HCT116 (cell line): ENCODE measurements around the gene LRRC8B. TPM values are rescaled to one million over a fixed set of nuclear protein-coding genes. Genes with fewer than 3 reads are reported as not detected.

ENCODE experiments used
- ATAC-seq: fragments of 200-7000 bp; cut with Tn5 transposase; 2 replicates; pipeline ENCODE4 v1.9.1; 2020; ENCODE audit warnings: mild to moderate bottlenecking, moderate library complexity
- BruUV-seq: library from RNA; stranded (reverse); fragments of 400-500 nt; replicated peaks from 2 replicates; lab custom pipeline; 2021; lab: Mats Ljungman, UMichigan
- CTCF ChIA-PET: fragments of 300-600 bp; sonication (Branson Sonifier 250); formaldehyde crosslinking; loops from one replicate; lab custom pipeline; 2021; ENCODE audit warnings: antibody characterized with exemption; lab: Charles Lee
- POLR2A ChIA-PET: fragments of 300-600, 350-600 bp; sonication (Branson Sonifier 250); formaldehyde crosslinking; loops from one replicate; lab custom pipeline; 2021; ENCODE audit warnings: antibody characterized with exemption; lab: Charles Lee
- RAD21 ChIA-PET, 2 experiments: fragments of 300-600 bp; sonication (Branson Sonifier 250); formaldehyde crosslinking; loops; one replicate each; lab custom pipeline; 2023; ENCODE audit warnings: low total read pairs in 2 of 2; ENCODE audit not compliant: uncharacterized antibody in 2 of 2, unreplicated experiment in 2 of 2, low non-redundant PET in 1 of 2; lab: Charles Lee
- DNase-seq: peaks from one replicate; pipeline ENCODE4 v3.0.0-alpha.2; 2010; ENCODE audit warnings: low read depth, low spot score
- H2AFZ ChIP-seq: fragments of 200-600 bp; shearing (Covaris generic), sonication (generic); 2 replicates; pipeline ENCODE4 v1.6.1; 2017; ENCODE audit warnings: low read depth, mixed run types, mixed read lengths, antibody characterized with exemption, low read length; ENCODE audit not compliant: poor library complexity, severe bottlenecking
- H3K27ac ChIP-seq: 2 replicates; pipeline ENCODE4 v1.5.1; 2012; ENCODE audit warnings: low read depth, low read length
- H3K27me3 ChIP-seq: fragments of 200-600 bp; sonication (generic); 2 replicates; pipeline ENCODE4 v1.6.1; 2016; ENCODE audit warnings: mixed run types, low read length, mixed read lengths; ENCODE audit not compliant: insufficient read depth
- H3K36me3 ChIP-seq, 2 experiments: fragments of 200-500 bp in 1 of 2; fragments of 200-600 bp in 1 of 2; sonication (Bioruptor generic) in 1 of 2; sonication (generic) in 1 of 2; 2 replicates each; pipeline versions ENCODE4 v1.5.1 to v1.6.1; 2014 to 2016; ENCODE audit warnings: low read length in 2 of 2, inconsistent platforms in 1 of 2, mixed read lengths in 1 of 2, mixed run types in 1 of 2; ENCODE audit not compliant: insufficient read depth in 2 of 2, control insufficient read depth in 1 of 2
- H3K4me1 ChIP-seq, 2 experiments: fragments of 200-600 bp in 1 of 2; sonication (generic) in 1 of 2; 2 replicates each; pipeline versions ENCODE4 v1.5.1 to v1.6.1; 2012 to 2017; ENCODE audit warnings: low read length in 2 of 2, inconsistent platforms in 1 of 2, mild to moderate bottlenecking in 1 of 2, mixed read lengths in 1 of 2, mixed run types in 1 of 2, moderate library complexity in 1 of 2; ENCODE audit not compliant: insufficient read depth in 2 of 2, control insufficient read depth in 1 of 2
- H3K4me2 ChIP-seq: fragments of 200-600 bp; sonication (generic); 2 replicates; pipeline ENCODE4 v1.6.1; 2017; ENCODE audit warnings: mixed run types, low read length, mixed read lengths
- H3K4me3 ChIP-seq, 2 experiments: fragments of 200-600 bp in 1 of 2; sonication (generic) in 1 of 2; replicated peaks in 1 of 2; 2 replicates each; pipeline ENCODE4 v1.5.1; 2011 to 2016; ENCODE audit warnings: low read length in 2 of 2, control low read depth in 1 of 2, low read depth in 1 of 2, mild to moderate bottlenecking in 1 of 2, mixed read lengths in 1 of 2, mixed run types in 1 of 2
- H3K79me2 ChIP-seq: fragments of 200-600 bp; sonication (generic); 2 replicates; pipeline ENCODE4 v1.6.1; 2017; ENCODE audit warnings: mild to moderate bottlenecking, mixed run types, low read length, moderate library complexity, mixed read lengths; ENCODE audit not compliant: insufficient read depth
- H3K9ac ChIP-seq: fragments of 200-600 bp; sonication (generic); 2 replicates; pipeline ENCODE4 v1.6.1; 2016; ENCODE audit warnings: low read length, mixed read lengths
- H3K9me2 ChIP-seq: fragments of 200-600 bp; sonication (generic), shearing (Covaris generic); 2 replicates; pipeline ENCODE4 v1.6.1; 2017; ENCODE audit warnings: mixed run types, mild to moderate bottlenecking, moderate library complexity; ENCODE audit not compliant: insufficient read depth
- H3K9me3 ChIP-seq, 2 experiments: fragments of 200-500 bp in 1 of 2; fragments of 200-600 bp in 1 of 2; sonication (Bioruptor generic) in 1 of 2; sonication (generic) in 1 of 2; 2 replicates each; pipeline ENCODE4 v1.6.1; 2014 to 2017; ENCODE audit warnings: low read length in 2 of 2, mixed read lengths in 2 of 2, inconsistent platforms in 1 of 2, low read depth in 1 of 2, mild to moderate bottlenecking in 1 of 2, mixed run types in 1 of 2, moderate library complexity in 1 of 2; ENCODE audit not compliant: control insufficient read depth in 1 of 2, insufficient read depth in 1 of 2
- H4K20me1 ChIP-seq: fragments of 200-600 bp; sonication (generic), shearing (Covaris generic); 2 replicates; pipeline ENCODE4 v1.6.1; 2017; ENCODE audit warnings: mixed run types, mild to moderate bottlenecking, moderate library complexity; ENCODE audit not compliant: insufficient read depth
- CEBPB ChIP-seq: IDR thresholded peaks from 2 replicates; pipeline ENCODE4 v1.6.1; 2012; ENCODE audit warnings: low read depth
- EZH2phosphoT487 ChIP-seq: fragments of 200-600 bp; IDR thresholded peaks from 2 replicates; pipeline ENCODE4 v1.6.1; 2018; ENCODE audit warnings: antibody characterized with exemption, borderline replicate concordance
- POLR2AphosphoS5 ChIP-seq: IDR thresholded peaks from 2 replicates; pipeline ENCODE4 v1.6.1; 2011; ENCODE audit warnings: mild to moderate bottlenecking, low read depth, low read length, moderate library complexity
- SIN3A ChIP-seq: IDR thresholded peaks from 2 replicates; pipeline ENCODE4 v1.6.1; 2012; ENCODE audit warnings: low read depth
- SP1 ChIP-seq: IDR thresholded peaks from 2 replicates; pipeline ENCODE4 v1.6.1; 2012; ENCODE audit warnings: low read depth
- TCF7L2 ChIP-seq: IDR thresholded peaks from 2 replicates; pipeline ENCODE4 v1.7.0; 2011; ENCODE audit warnings: borderline replicate concordance, inconsistent platforms; ENCODE audit not compliant: insufficient read depth, insufficient read length; ENCODE audit errors: extremely low read depth
- ZFX ChIP-seq: fragments of 450-650 bp; IDR thresholded peaks from 2 replicates; pipeline ENCODE4 v1.6.1; 2017
- intact Hi-C: fragments of 100-400 bp; cut with micrococcal nuclease; formaldehyde crosslinking; loops from 2 replicates; pipeline ENCODE4 v1.10.0; 2022
- total RNA-seq: library from RNA; stranded (reverse); gene quantifications from one replicate; pipeline ENCODE4 v1.2.1, GENCODE V29; 2021; ENCODE audit not compliant: unreplicated experiment
- TF ChIP-seq, protein P1 (sequence below): IDR thresholded peaks from 2 replicates; pipeline ENCODE4 v1.6.1; 2012; ENCODE audit warnings: low read depth
- TF ChIP-seq, protein P2 (sequence below), 3 experiments: fragments of 200-600 bp in 1 of 3; sonication (generic) in 1 of 3; IDR thresholded peaks in 2 of 3; conservative IDR thresholded peaks in 1 of 3; 2 replicates each; pipeline ENCODE4 v1.5.1; 2012 to 2017; ENCODE audit warnings: low read depth in 2 of 3, low read length in 2 of 3, antibody characterized with exemption in 1 of 3, borderline replicate concordance in 1 of 3, control low read depth in 1 of 3, mild to moderate bottlenecking in 1 of 3, mixed read lengths in 1 of 3, mixed run types in 1 of 3, moderate library complexity in 1 of 3; ENCODE audit not compliant: insufficient read depth in 1 of 3
- TF ChIP-seq, protein P3 (sequence below): IDR thresholded peaks from 2 replicates; pipeline ENCODE4 v1.6.1; 2012

The LRRC8B gene
- total RNA-seq, 1 experiment from 2014 or later = 17.9 TPM

DNA sequence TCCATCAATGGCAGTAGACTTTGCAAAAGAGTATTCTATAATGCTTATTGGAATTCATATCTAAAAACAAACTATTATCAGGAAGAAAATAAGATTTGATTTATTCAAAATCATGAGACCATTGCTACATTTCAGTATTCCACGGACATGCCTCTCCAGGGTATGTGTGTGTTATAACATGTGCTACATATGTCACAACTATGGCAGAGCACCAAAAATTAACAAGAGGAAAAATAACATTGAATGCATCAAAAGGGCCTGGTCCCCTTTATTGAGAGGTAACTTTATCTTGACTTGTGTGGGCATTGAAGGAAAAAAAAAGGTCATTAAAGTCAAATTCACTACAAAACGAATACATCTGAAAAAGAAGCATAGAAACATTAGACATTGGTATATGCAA lies 22.6 kb upstream of the LRRC8B start:
- CTCF ChIA-PET = no interaction called here
- BruUV-seq = no TSS peak

More for the DNA sequence above, 22.6 kb upstream of the LRRC8B start:
- RAD21 ChIA-PET = no interaction called here
- Histone ChIP-seq H3K27me3 (no peaks in the 10 kb centered on the region), H3K9ac (no peak overlapping the region), H4K20me1 (no peaks in the 10 kb centered on the region), H3K27ac (no peak overlapping the region), H3K4me2 (no peak overlapping the region), H3K9me2 (no peaks in the 10 kb centered on the region), H2AFZ (no peak overlapping the region), H3K36me3 (no peaks in the 10 kb centered on the region), H3K4me1 (no peaks in the 10 kb centered on the region), H3K4me3 (no peak overlapping the region), H3K9me3 (no peaks in the 10 kb centered on the region), H3K79me2 (no peaks in the 10 kb centered on the region)
- TF ChIP-seq SIN3A = no peak
- no peak for TF ChIP-seq TCF7L2
- no peak for TF ChIP-seq POLR2AphosphoS5
- no peak for TF ChIP-seq ZFX
- no peak for TF ChIP-seq CEBPB
- no peak for TF ChIP-seq SP1
- TF ChIP-seq, protein P1, sequence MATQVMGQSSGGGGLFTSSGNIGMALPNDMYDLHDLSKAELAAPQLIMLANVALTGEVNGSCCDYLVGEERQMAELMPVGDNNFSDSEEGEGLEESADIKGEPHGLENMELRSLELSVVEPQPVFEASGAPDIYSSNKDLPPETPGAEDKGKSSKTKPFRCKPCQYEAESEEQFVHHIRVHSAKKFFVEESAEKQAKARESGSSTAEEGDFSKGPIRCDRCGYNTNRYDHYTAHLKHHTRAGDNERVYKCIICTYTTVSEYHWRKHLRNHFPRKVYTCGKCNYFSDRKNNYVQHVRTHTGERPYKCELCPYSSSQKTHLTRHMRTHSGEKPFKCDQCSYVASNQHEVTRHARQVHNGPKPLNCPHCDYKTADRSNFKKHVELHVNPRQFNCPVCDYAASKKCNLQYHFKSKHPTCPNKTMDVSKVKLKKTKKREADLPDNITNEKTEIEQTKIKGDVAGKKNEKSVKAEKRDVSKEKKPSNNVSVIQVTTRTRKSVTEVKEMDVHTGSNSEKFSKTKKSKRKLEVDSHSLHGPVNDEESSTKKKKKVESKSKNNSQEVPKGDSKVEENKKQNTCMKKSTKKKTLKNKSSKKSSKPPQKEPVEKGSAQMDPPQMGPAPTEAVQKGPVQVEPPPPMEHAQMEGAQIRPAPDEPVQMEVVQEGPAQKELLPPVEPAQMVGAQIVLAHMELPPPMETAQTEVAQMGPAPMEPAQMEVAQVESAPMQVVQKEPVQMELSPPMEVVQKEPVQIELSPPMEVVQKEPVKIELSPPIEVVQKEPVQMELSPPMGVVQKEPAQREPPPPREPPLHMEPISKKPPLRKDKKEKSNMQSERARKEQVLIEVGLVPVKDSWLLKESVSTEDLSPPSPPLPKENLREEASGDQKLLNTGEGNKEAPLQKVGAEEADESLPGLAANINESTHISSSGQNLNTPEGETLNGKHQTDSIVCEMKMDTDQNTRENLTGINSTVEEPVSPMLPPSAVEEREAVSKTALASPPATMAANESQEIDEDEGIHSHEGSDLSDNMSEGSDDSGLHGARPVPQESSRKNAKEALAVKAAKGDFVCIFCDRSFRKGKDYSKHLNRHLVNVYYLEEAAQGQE = no peak
- TF ChIP-seq, protein P2, sequence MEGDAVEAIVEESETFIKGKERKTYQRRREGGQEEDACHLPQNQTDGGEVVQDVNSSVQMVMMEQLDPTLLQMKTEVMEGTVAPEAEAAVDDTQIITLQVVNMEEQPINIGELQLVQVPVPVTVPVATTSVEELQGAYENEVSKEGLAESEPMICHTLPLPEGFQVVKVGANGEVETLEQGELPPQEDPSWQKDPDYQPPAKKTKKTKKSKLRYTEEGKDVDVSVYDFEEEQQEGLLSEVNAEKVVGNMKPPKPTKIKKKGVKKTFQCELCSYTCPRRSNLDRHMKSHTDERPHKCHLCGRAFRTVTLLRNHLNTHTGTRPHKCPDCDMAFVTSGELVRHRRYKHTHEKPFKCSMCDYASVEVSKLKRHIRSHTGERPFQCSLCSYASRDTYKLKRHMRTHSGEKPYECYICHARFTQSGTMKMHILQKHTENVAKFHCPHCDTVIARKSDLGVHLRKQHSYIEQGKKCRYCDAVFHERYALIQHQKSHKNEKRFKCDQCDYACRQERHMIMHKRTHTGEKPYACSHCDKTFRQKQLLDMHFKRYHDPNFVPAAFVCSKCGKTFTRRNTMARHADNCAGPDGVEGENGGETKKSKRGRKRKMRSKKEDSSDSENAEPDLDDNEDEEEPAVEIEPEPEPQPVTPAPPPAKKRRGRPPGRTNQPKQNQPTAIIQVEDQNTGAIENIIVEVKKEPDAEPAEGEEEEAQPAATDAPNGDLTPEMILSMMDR (IDR thresholded peaks at IDR 0.05 in 2 of 3, conservative IDR thresholded peaks at IDR 0.05 in 1 of 3; ENCODE audit: borderline replicate concordance in 1 of 3, insufficient read depth in 1 of 3, low read depth in 2 of 3, low read length in 2 of 3) = no peak
- no peak for TF ChIP-seq EZH2phosphoT487
- TF ChIP-seq, protein P3, sequence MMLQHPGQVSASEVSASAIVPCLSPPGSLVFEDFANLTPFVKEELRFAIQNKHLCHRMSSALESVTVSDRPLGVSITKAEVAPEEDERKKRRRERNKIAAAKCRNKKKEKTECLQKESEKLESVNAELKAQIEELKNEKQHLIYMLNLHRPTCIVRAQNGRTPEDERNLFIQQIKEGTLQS = no peak
- POLR2A ChIA-PET = no interaction called here
- intact Hi-C loops = no loop called here
- DNase-seq (no peak), ATAC-seq (no peak)
